Measurements from ENCODE around the gene MRPL36. TPM values are rescaled to one million over a fixed set of nuclear protein-coding genes. Genes with fewer than 3 reads are reported as not detected.

Gene MRPL36
- total and polyA plus RNA-seq, 2 experiments from 2014 or later = 47.5 to 149 TPM

DNA sequence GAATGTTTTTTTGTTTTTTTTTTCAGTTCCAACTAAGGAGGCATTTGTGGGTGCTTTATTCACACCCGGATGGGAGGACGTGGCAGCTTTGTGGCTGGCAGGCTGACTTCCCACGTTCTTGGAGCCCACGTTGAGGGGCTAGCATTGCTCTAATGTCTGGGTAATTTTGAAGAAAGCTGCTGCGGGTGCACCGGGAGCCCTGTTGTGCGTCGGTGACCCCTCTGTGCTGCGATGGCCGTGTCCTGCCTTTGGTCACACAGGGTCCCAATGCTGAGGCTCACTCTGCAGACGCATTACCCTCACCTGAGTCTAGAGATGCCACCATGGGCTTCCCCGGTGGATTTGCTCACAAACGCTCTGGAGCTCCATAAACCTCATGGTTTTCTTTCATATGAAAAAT, 35.8 kb upstream of the MRPL36 start (continued):
- TF ChIP-seq, protein P1, sequence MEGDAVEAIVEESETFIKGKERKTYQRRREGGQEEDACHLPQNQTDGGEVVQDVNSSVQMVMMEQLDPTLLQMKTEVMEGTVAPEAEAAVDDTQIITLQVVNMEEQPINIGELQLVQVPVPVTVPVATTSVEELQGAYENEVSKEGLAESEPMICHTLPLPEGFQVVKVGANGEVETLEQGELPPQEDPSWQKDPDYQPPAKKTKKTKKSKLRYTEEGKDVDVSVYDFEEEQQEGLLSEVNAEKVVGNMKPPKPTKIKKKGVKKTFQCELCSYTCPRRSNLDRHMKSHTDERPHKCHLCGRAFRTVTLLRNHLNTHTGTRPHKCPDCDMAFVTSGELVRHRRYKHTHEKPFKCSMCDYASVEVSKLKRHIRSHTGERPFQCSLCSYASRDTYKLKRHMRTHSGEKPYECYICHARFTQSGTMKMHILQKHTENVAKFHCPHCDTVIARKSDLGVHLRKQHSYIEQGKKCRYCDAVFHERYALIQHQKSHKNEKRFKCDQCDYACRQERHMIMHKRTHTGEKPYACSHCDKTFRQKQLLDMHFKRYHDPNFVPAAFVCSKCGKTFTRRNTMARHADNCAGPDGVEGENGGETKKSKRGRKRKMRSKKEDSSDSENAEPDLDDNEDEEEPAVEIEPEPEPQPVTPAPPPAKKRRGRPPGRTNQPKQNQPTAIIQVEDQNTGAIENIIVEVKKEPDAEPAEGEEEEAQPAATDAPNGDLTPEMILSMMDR (conservative IDR thresholded peaks at IDR 0.05; ENCODE audit: low read depth in 2 of 2) = no peak
- TF ChIP-seq EZH2phosphoT487 (IDR thresholded peaks at IDR 0.05; ENCODE audit: unreplicated experiment) (no peak), CREB1 (CRISPR knock-in tag; IDR thresholded peaks at IDR 0.05; ENCODE audit: low read depth) (no peak), EZH2 (IDR thresholded peaks at IDR 0.05; ENCODE audit: low read depth, unreplicated experiment) (no peak), ZNF114 (CRISPR knock-in tag; IDR thresholded peaks at IDR 0.05) (no peak), POLR2AphosphoS5 (IDR thresholded peaks at IDR 0.05; ENCODE audit: low read depth) (no peak), STAT1 (IDR thresholded peaks at IDR 0.05; ENCODE audit: unreplicated experiment) (no peak)
- TF ChIP-seq, protein P2, sequence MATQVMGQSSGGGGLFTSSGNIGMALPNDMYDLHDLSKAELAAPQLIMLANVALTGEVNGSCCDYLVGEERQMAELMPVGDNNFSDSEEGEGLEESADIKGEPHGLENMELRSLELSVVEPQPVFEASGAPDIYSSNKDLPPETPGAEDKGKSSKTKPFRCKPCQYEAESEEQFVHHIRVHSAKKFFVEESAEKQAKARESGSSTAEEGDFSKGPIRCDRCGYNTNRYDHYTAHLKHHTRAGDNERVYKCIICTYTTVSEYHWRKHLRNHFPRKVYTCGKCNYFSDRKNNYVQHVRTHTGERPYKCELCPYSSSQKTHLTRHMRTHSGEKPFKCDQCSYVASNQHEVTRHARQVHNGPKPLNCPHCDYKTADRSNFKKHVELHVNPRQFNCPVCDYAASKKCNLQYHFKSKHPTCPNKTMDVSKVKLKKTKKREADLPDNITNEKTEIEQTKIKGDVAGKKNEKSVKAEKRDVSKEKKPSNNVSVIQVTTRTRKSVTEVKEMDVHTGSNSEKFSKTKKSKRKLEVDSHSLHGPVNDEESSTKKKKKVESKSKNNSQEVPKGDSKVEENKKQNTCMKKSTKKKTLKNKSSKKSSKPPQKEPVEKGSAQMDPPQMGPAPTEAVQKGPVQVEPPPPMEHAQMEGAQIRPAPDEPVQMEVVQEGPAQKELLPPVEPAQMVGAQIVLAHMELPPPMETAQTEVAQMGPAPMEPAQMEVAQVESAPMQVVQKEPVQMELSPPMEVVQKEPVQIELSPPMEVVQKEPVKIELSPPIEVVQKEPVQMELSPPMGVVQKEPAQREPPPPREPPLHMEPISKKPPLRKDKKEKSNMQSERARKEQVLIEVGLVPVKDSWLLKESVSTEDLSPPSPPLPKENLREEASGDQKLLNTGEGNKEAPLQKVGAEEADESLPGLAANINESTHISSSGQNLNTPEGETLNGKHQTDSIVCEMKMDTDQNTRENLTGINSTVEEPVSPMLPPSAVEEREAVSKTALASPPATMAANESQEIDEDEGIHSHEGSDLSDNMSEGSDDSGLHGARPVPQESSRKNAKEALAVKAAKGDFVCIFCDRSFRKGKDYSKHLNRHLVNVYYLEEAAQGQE (IDR thresholded peaks at IDR 0.05; ENCODE audit: unreplicated experiment) = no peak

DNA sequence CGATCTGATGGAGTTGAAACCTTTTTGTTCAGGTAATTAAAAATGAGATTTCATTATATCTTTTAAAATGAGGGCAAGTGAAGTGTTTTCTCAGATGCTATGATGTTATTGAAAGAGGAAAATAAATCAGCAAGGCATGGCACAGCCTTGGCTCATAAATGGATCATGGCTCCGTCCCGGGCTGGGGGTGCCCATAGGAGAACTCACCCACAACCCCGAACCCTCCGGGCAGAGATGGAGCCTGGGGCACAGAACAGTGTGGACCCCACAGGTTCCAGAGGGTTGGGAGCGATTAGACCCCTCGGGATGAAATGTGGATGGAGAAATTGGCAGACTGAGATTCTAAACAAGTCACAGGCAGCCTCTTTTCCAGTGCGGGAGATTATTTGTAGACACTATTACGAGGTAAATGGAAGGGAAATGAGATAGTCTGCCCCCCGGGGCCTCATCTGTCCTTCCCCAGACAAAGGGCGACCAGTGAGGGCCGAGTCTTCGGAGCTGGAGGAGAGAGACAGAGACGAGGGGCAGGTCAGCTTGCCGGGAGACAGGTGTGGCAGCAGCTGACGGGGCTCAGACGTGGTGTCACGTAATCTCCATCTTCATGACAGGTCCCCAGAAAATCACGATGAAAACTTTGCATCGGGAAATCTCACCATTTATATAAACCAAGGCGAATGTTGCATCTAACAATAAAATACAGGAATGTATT, 35.2 kb upstream of the MRPL36 start:
- ATAC-seq = peak; percentile 8; the same call in 1 of the 3 replicates
- H3K36me3 ChIP-seq (ENCODE audit: insufficient read depth) = no peaks in the 10 kb centered on the region
- no peaks in the 10 kb centered on the region for H4K20me1 ChIP-seq (replicated peaks; ENCODE audit: insufficient read depth)
- peak overlapping the region; percentile 48 for H3K4me2 ChIP-seq
- no peaks in the 10 kb centered on the region for H3K27me3 ChIP-seq (ENCODE audit: insufficient read depth)
- H3K27ac Mint-ChIP-seq = no peak overlapping the region
- no peaks in the 10 kb centered on the region for H3K79me2 ChIP-seq (replicated peaks; ENCODE audit: insufficient read depth)
- H3K4me3 ChIP-seq = no peak overlapping the region
- no peaks in the 10 kb centered on the region for H3K9me2 ChIP-seq (ENCODE audit: insufficient read depth)
- peaks cover 9% of the 10 kb centered on the region for H3K27me3 Mint-ChIP-seq (ENCODE audit: insufficient read depth, low read depth, poor library complexity)
- peaks cover 42% of the 10 kb centered on the region for H3K4me1 Mint-ChIP-seq
- DNase-seq (ENCODE audit: low spot score) = no peak
- H3K36me3 Mint-ChIP-seq (ENCODE audit: low read depth) = no peaks in the 10 kb centered on the region
- H3K4me1 ChIP-seq (ENCODE audit: insufficient read depth) = peaks cover 20% of the 10 kb centered on the region
- no peaks in the 10 kb centered on the region for H3F3A ChIP-seq (replicated peaks; ENCODE audit: low read depth)
- H3K9me3 Mint-ChIP-seq = no peaks in the 10 kb centered on the region
- no peak overlapping the region for H3K27ac ChIP-seq (ENCODE audit: low read depth)
- no peak overlapping the region for H2AFZ ChIP-seq
- no peak overlapping the region; the same call in 2 of the 3 replicates for H3K4me3 Mint-ChIP-seq
- TF ChIP-seq, protein P3, sequence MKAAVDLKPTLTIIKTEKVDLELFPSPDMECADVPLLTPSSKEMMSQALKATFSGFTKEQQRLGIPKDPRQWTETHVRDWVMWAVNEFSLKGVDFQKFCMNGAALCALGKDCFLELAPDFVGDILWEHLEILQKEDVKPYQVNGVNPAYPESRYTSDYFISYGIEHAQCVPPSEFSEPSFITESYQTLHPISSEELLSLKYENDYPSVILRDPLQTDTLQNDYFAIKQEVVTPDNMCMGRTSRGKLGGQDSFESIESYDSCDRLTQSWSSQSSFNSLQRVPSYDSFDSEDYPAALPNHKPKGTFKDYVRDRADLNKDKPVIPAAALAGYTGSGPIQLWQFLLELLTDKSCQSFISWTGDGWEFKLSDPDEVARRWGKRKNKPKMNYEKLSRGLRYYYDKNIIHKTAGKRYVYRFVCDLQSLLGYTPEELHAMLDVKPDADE (IDR thresholded peaks at IDR 0.05) = no peak
- TF ChIP-seq, protein P2 (IDR thresholded peaks at IDR 0.05; ENCODE audit: unreplicated experiment) = no peak
- no peak for TF ChIP-seq STAT1 (IDR thresholded peaks at IDR 0.05; ENCODE audit: unreplicated experiment)
- TF ChIP-seq, protein P1 (conservative IDR thresholded peaks at IDR 0.05; ENCODE audit: low read depth in 2 of 2) = no peak
- no peak for TF ChIP-seq CREB1 (CRISPR knock-in tag; IDR thresholded peaks at IDR 0.05; ENCODE audit: low read depth)
- no peak for TF ChIP-seq JUNB (IDR thresholded peaks at IDR 0.05; ENCODE audit: unreplicated experiment)
- no peak for TF ChIP-seq EZH2 (IDR thresholded peaks at IDR 0.05; ENCODE audit: low read depth, unreplicated experiment)

Measured in GM23338 (cell line).